GM06990 (cell line): ENCODE data around the gene PWWP2B.
A peak's percentile ranks its signal among the peaks of the same experiment; 100 is the strongest.

Experiments used
- DNase-seq: peaks from one replicate; pipeline ENCODE4 v3.0.0-alpha.2; 2011; ENCODE audit not compliant: insufficient read length; ENCODE audit errors: extremely low read depth
- H3K27me3 ChIP-seq: replicated peaks from 2 replicates; pipeline ENCODE4 v1.6.0; 2011; ENCODE audit warnings: low read length; ENCODE audit not compliant: control insufficient read depth, insufficient read depth
- H3K36me3 ChIP-seq: 2 replicates; pipeline ENCODE4 v1.5.1; 2011; ENCODE audit warnings: low read length; ENCODE audit not compliant: control insufficient read depth, insufficient read depth
- H3K4me3 ChIP-seq: replicated peaks from 2 replicates; pipeline ENCODE4 v1.5.1; 2011; ENCODE audit warnings: low read depth, mild to moderate bottlenecking, control low read depth, low read length
- CTCF ChIP-seq: IDR thresholded peaks from 2 replicates; pipeline ENCODE4 v1.5.1; 2011; ENCODE audit warnings: low read length, control low read depth, mild to moderate bottlenecking, inconsistent platforms; ENCODE audit not compliant: insufficient read depth, poor library complexity, severe bottlenecking

Gene PWWP2B

GRCh38 chr10:132448248-132448731, 51.3 kb downstream of the PWWP2B start:
- Histone ChIP-seq H3K4me3 (no peak overlapping the region), H3K27me3 (no peaks in the 10 kb centered on the region), H3K36me3 (no peaks in the 10 kb centered on the region)
- DNase-seq = peak; percentile 70
- no peak for TF ChIP-seq CTCF

GRCh38 chr10:132449051-132449810, 52.2 kb downstream of the PWWP2B start:
- DNase-seq = no peak
- Histone ChIP-seq H3K27me3 (no peaks in the 10 kb centered on the region), H3K4me3 (no peak overlapping the region), H3K36me3 (no peaks in the 10 kb centered on the region)
- no peak for TF ChIP-seq CTCF

- H3K36me3 ChIP-seq = no peaks in the 10 kb centered on the region
- no peak overlapping the region for H3K4me3 ChIP-seq
- DNase-seq = no peak
- H3K27me3 ChIP-seq = no peaks in the 10 kb centered on the region
- no peak for TF ChIP-seq CTCF
These were observed 52.8 kb downstream of the PWWP2B start for GRCh38 chr10:132449811-132450181.

GRCh38 chr10:132450466-132450824, 53.4 kb downstream of the PWWP2B start:
- no peak overlapping the region for H3K4me3 ChIP-seq
- TF ChIP-seq CTCF = no peak
- no peak for DNase-seq
- H3K36me3 ChIP-seq = no peaks in the 10 kb centered on the region
- H3K27me3 ChIP-seq = no peaks in the 10 kb centered on the region

GRCh38 chr10:132450825-132451505, 54.0 kb downstream of the PWWP2B start:
- H3K27me3 ChIP-seq = no peaks in the 10 kb centered on the region
- no peak overlapping the region for H3K4me3 ChIP-seq
- no peak for TF ChIP-seq CTCF
- no peak for DNase-seq
- no peaks in the 10 kb centered on the region for H3K36me3 ChIP-seq
